NB4 (cell line): ENCODE results near the gene PCDHGB3.
"Not testable (repeated sequence)": the region's sequence is repeated elsewhere in the genome, so short reads cannot be mapped to it uniquely, and the experiment has no call there.

Source experiments
- DNase-seq: peaks from one replicate; pipeline ENCODE4 v3.0.0; 2010; ENCODE audit warnings: low read depth
- H3K4me3 ChIP-seq: one replicate; pipeline ENCODE4 v1.5.1; 2011; ENCODE audit warnings: mild to moderate bottlenecking, low read depth, low read length, moderate library complexity
- CTCF ChIP-seq: IDR thresholded peaks from one replicate; pipeline ENCODE4 v1.5.1; 2012; ENCODE audit warnings: low read depth, low read length
- MAX ChIP-seq: IDR thresholded peaks from 2 replicates; pipeline ENCODE4 v1.6.1; 2011; ENCODE audit warnings: low read depth, low read length
- MYC ChIP-seq: IDR thresholded peaks from 2 replicates; pipeline ENCODE4 v1.6.1; 2011; ENCODE audit warnings: low read depth, low read length
- POLR2A ChIP-seq: IDR thresholded peaks from 2 replicates; pipeline ENCODE4 v1.6.1; 2011; ENCODE audit warnings: mild to moderate bottlenecking; ENCODE audit not compliant: insufficient read length; ENCODE audit errors: extremely low read depth

PCDHGB3 gene

GRCh38 chr5:141392429-141393198 is 22.6 kb downstream of the PCDHGB3 start, which contains the start of gene PCDHGA8:
TSS of gene PCDHGA8 (plus strand) at chr5:141392633. CDS start at chr5:141392814, 181 bp downstream.
- no peak for TF ChIP-seq MYC
- TF ChIP-seq POLR2A = no peak
- TF ChIP-seq CTCF = no peak
- TF ChIP-seq MAX = no peak
- peak; percentile 29 for DNase-seq
- H3K4me3 ChIP-seq = no peak within 1 kb of the TSS

- DNase-seq = no peak
- H3K4me3 ChIP-seq = no peak overlapping the region
- TF ChIP-seq CTCF (no peak), MAX (no peak), MYC (no peak), POLR2A (no peak)
Observed at GRCh38 chr5:141393267-141393666, 23.2 kb downstream of the PCDHGB3 start.

GRCh38 chr5:141394401-141395187 is 24.6 kb downstream of the PCDHGB3 start:
- not testable (repeated sequence) for DNase-seq

GRCh38 chr5:141397756-141398551 is 27.9 kb downstream of the PCDHGB3 start, which contains the start of gene PCDHGB5:
TSS of gene PCDHGB5 (plus strand) at chr5:141397947. CDS start at chr5:141398128, 181 bp downstream.
- peak within 1 kb of the TSS; percentile 57 for H3K4me3 ChIP-seq
- TF ChIP-seq CTCF = peak; percentile 58
- peak; percentile 63 for DNase-seq

More at GRCh38 chr5:141394401-141395187, 24.6 kb downstream of the PCDHGB3 start:
- H3K4me3 ChIP-seq = not testable (repeated sequence)

- no peak for DNase-seq
- H3K4me3 ChIP-seq = no peak overlapping the region
- TF ChIP-seq MYC (no peak), MAX (no peak)
Observed at GRCh38 chr5:141398608-141399007, 28.6 kb downstream of the PCDHGB3 start.

- TF ChIP-seq MAX (no peak), MYC (no peak), POLR2A (no peak), CTCF (no peak)
- no peak overlapping the region for H3K4me3 ChIP-seq
- DNase-seq = no peak
Observed at GRCh38 chr5:141399555-141400258, 29.7 kb downstream of the PCDHGB3 start.
